ENCODE measurements around the gene PGLYRP3.

Gene PGLYRP3

GRCh38 chr1:153288634-153289275 lies 24.0 kb downstream of the PGLYRP3 start:
- no CpG with 5 or more reads among the region's 11 CpGs for WGBS (ENCODE audit: extremely low coverage, insufficient coverage, low lambda C conversion rate)
- peak; percentile 74 for DNase-seq

GRCh38 chr1:153277852-153278251 lies 34.9 kb downstream of the PGLYRP3 start:
- H3K4me3 ChIP-seq (ENCODE audit: low read length) = no peak overlapping the region
- no peak overlapping the region for H2BK5ac ChIP-seq (ENCODE audit: low read length)
- H4K5ac ChIP-seq (ENCODE audit: low read length) = no peak overlapping the region
- H3K4ac ChIP-seq (ENCODE audit: low read depth, low read length) = no peak overlapping the region
- no peak overlapping the region for H3K9ac ChIP-seq (ENCODE audit: low read length)
- H3K23ac ChIP-seq (ENCODE audit: low read length) = no peak overlapping the region
- peak; percentile 83 for DNase-seq
- no peak overlapping the region for H3K56ac ChIP-seq (ENCODE audit: low read length)
- no peaks in the 10 kb centered on the region for H3K4me1 ChIP-seq (ENCODE audit: control insufficient read depth, low read depth, low read length)
- H3K4me2 ChIP-seq (ENCODE audit: low read length) = no peak overlapping the region
- no peaks in the 10 kb centered on the region for H3K79me1 ChIP-seq (ENCODE audit: low read length)
- no peak overlapping the region for H2BK15ac ChIP-seq (replicated peaks; ENCODE audit: low read depth)
- no peak overlapping the region for H2AK5ac ChIP-seq (ENCODE audit: low read length)
- WGBS (ENCODE audit: extremely low coverage, insufficient coverage, low lambda C conversion rate) = no CpG with 5 or more reads among the region's 2 CpGs
- no peaks in the 10 kb centered on the region for H3K79me2 ChIP-seq (ENCODE audit: control insufficient read depth, insufficient read depth, low read length)
- no peaks in the 10 kb centered on the region for H3K36me3 ChIP-seq (ENCODE audit: control insufficient read depth, insufficient read depth, low read length)
- H3K27me3 ChIP-seq (ENCODE audit: insufficient read depth, low read length, poor library complexity) = no peaks in the 10 kb centered on the region
- no peak overlapping the region for H3K27ac ChIP-seq (ENCODE audit: low read depth, low read length)
- no peak overlapping the region for H4K8ac ChIP-seq (ENCODE audit: low read depth, low read length)
- no peak overlapping the region for H2BK120ac ChIP-seq (ENCODE audit: low read depth, low read length)
- no peak overlapping the region for H3K18ac ChIP-seq (ENCODE audit: low read length)

More at GRCh38 chr1:153288634-153289275, 24.0 kb downstream of the PGLYRP3 start:
- no peak overlapping the region for H2BK120ac ChIP-seq (ENCODE audit: low read depth, low read length)
- no peak overlapping the region for H4K8ac ChIP-seq (ENCODE audit: low read depth, low read length)
- no peak overlapping the region for H3K56ac ChIP-seq (ENCODE audit: low read length)
- no peak overlapping the region for H4K5ac ChIP-seq (ENCODE audit: low read length)
- no peaks in the 10 kb centered on the region for H3K79me2 ChIP-seq (ENCODE audit: control insufficient read depth, insufficient read depth, low read length)
- no peaks in the 10 kb centered on the region for H3K79me1 ChIP-seq (ENCODE audit: low read length)
- no peak overlapping the region for H3K27ac ChIP-seq (ENCODE audit: low read depth, low read length)
- H2AK5ac ChIP-seq (ENCODE audit: low read length) = no peak overlapping the region
- H3K4me1 ChIP-seq (ENCODE audit: control insufficient read depth, low read depth, low read length) = peaks cover 2% of the 10 kb centered on the region
- no peak overlapping the region for H3K4me2 ChIP-seq (ENCODE audit: low read length)
- no peak overlapping the region for H3K23ac ChIP-seq (ENCODE audit: low read length)
- H3K4me3 ChIP-seq (ENCODE audit: low read length) = no peak overlapping the region
- no peak overlapping the region for H2BK5ac ChIP-seq (ENCODE audit: low read length)
- H3K36me3 ChIP-seq (ENCODE audit: control insufficient read depth, insufficient read depth, low read length) = no peaks in the 10 kb centered on the region
- no peak overlapping the region for H3K4ac ChIP-seq (ENCODE audit: low read depth, low read length)
- H3K18ac ChIP-seq (ENCODE audit: low read length) = no peak overlapping the region
- H2BK15ac ChIP-seq (replicated peaks; ENCODE audit: low read depth) = no peak overlapping the region
- no peaks in the 10 kb centered on the region for H3K27me3 ChIP-seq (ENCODE audit: insufficient read depth, low read length, poor library complexity)
- H3K9ac ChIP-seq (ENCODE audit: low read length) = no peak overlapping the region

- H4K5ac ChIP-seq (ENCODE audit: low read length) = no peak overlapping the region
- H2BK120ac ChIP-seq (ENCODE audit: low read depth, low read length) = no peak overlapping the region
- H3K36me3 ChIP-seq (ENCODE audit: control insufficient read depth, insufficient read depth, low read length) = no peaks in the 10 kb centered on the region
- H2BK15ac ChIP-seq (replicated peaks; ENCODE audit: low read depth) = no peak overlapping the region
- no peak overlapping the region for H3K4me2 ChIP-seq (ENCODE audit: low read length)
- no peak overlapping the region for H3K18ac ChIP-seq (ENCODE audit: low read length)
- H3K27me3 ChIP-seq (ENCODE audit: insufficient read depth, low read length, poor library complexity) = no peaks in the 10 kb centered on the region
- no peak overlapping the region for H3K56ac ChIP-seq (ENCODE audit: low read length)
- no peak for DNase-seq
- no peak overlapping the region for H2AK5ac ChIP-seq (ENCODE audit: low read length)
- no peak overlapping the region for H2BK5ac ChIP-seq (ENCODE audit: low read length)
- no CpG with 5 or more reads among the region's 1 CpG for WGBS (ENCODE audit: extremely low coverage, insufficient coverage, low lambda C conversion rate)
- no peak overlapping the region for H4K8ac ChIP-seq (ENCODE audit: low read depth, low read length)
- no peaks in the 10 kb centered on the region for H3K79me2 ChIP-seq (ENCODE audit: control insufficient read depth, insufficient read depth, low read length)
- no peaks in the 10 kb centered on the region for H3K4me1 ChIP-seq (ENCODE audit: control insufficient read depth, low read depth, low read length)
- no peak overlapping the region for H3K9ac ChIP-seq (ENCODE audit: low read length)
- H3K23ac ChIP-seq (ENCODE audit: low read length) = no peak overlapping the region
- no peak overlapping the region for H3K27ac ChIP-seq (ENCODE audit: low read depth, low read length)
- no peaks in the 10 kb centered on the region for H3K79me1 ChIP-seq (ENCODE audit: low read length)
- no peak overlapping the region for H3K4ac ChIP-seq (ENCODE audit: low read depth, low read length)
- no peak overlapping the region for H3K4me3 ChIP-seq (ENCODE audit: low read length)
Measured at GRCh38 chr1:153272186-153272585, 40.6 kb downstream of the PGLYRP3 start.

- DNase-seq = no peak
- no peak overlapping the region for H3K56ac ChIP-seq (ENCODE audit: low read length)
- H3K27ac ChIP-seq (ENCODE audit: low read depth, low read length) = no peak overlapping the region
- no peaks in the 10 kb centered on the region for H3K27me3 ChIP-seq (ENCODE audit: insufficient read depth, low read length, poor library complexity)
- H3K4me1 ChIP-seq (ENCODE audit: control insufficient read depth, low read depth, low read length) = no peaks in the 10 kb centered on the region
- H2BK5ac ChIP-seq (ENCODE audit: low read length) = no peak overlapping the region
- H2AK5ac ChIP-seq (ENCODE audit: low read length) = no peak overlapping the region
- H3K4ac ChIP-seq (ENCODE audit: low read depth, low read length) = no peak overlapping the region
- WGBS (ENCODE audit: extremely low coverage, insufficient coverage, low lambda C conversion rate) = no CpG with 5 or more reads among the region's 1 CpG
- H3K18ac ChIP-seq (ENCODE audit: low read length) = no peak overlapping the region
- no peak overlapping the region for H4K8ac ChIP-seq (ENCODE audit: low read depth, low read length)
- H3K36me3 ChIP-seq (ENCODE audit: control insufficient read depth, insufficient read depth, low read length) = no peaks in the 10 kb centered on the region
- no peak overlapping the region for H2BK15ac ChIP-seq (replicated peaks; ENCODE audit: low read depth)
- H3K23ac ChIP-seq (ENCODE audit: low read length) = no peak overlapping the region
- H3K79me1 ChIP-seq (ENCODE audit: low read length) = no peaks in the 10 kb centered on the region
- no peak overlapping the region for H3K9ac ChIP-seq (ENCODE audit: low read length)
- H4K5ac ChIP-seq (ENCODE audit: low read length) = no peak overlapping the region
- no peaks in the 10 kb centered on the region for H3K79me2 ChIP-seq (ENCODE audit: control insufficient read depth, insufficient read depth, low read length)
- H3K4me2 ChIP-seq (ENCODE audit: low read length) = no peak overlapping the region
- H3K4me3 ChIP-seq (ENCODE audit: low read length) = no peak overlapping the region
- no peak overlapping the region for H2BK120ac ChIP-seq (ENCODE audit: low read depth, low read length)
Measured at GRCh38 chr1:153271711-153272110, 41.0 kb downstream of the PGLYRP3 start.

GRCh38 chr1:153265457-153265856 lies 47.3 kb downstream of the PGLYRP3 start:
- H3K27me3 ChIP-seq (ENCODE audit: insufficient read depth, low read length, poor library complexity) = no peaks in the 10 kb centered on the region
- H4K5ac ChIP-seq (ENCODE audit: low read length) = no peak overlapping the region
- H3K4ac ChIP-seq (ENCODE audit: low read depth, low read length) = no peak overlapping the region
- no peak for DNase-seq
- no CpG with 5 or more reads among the region's 1 CpG for WGBS (ENCODE audit: extremely low coverage, insufficient coverage, low lambda C conversion rate)
- no peak overlapping the region for H2BK120ac ChIP-seq (ENCODE audit: low read depth, low read length)
- H3K23ac ChIP-seq (ENCODE audit: low read length) = no peak overlapping the region
- no peak overlapping the region for H2BK5ac ChIP-seq (ENCODE audit: low read length)
- H3K9ac ChIP-seq (ENCODE audit: low read length) = no peak overlapping the region
- no peaks in the 10 kb centered on the region for H3K79me1 ChIP-seq (ENCODE audit: low read length)
- no peak overlapping the region for H3K18ac ChIP-seq (ENCODE audit: low read length)
- H4K8ac ChIP-seq (ENCODE audit: low read depth, low read length) = no peak overlapping the region
- no peak overlapping the region for H3K56ac ChIP-seq (ENCODE audit: low read length)
- no peak overlapping the region for H2AK5ac ChIP-seq (ENCODE audit: low read length)
- H3K27ac ChIP-seq (ENCODE audit: low read depth, low read length) = no peak overlapping the region
- H3K36me3 ChIP-seq (ENCODE audit: control insufficient read depth, insufficient read depth, low read length) = no peaks in the 10 kb centered on the region
- no peak overlapping the region for H2BK15ac ChIP-seq (replicated peaks; ENCODE audit: low read depth)
- H3K4me1 ChIP-seq (ENCODE audit: control insufficient read depth, low read depth, low read length) = peaks cover 2% of the 10 kb centered on the region
- H3K79me2 ChIP-seq (ENCODE audit: control insufficient read depth, insufficient read depth, low read length) = no peaks in the 10 kb centered on the region
- no peak overlapping the region for H3K4me2 ChIP-seq (ENCODE audit: low read length)
- no peak overlapping the region for H3K4me3 ChIP-seq (ENCODE audit: low read length)

Data from mesendoderm (in vitro differentiated cells).